Jurkat, Clone E6-1 (cell line): ENCODE results near the gene SETD1B.

Experiments
- DNase-seq: peaks from one replicate; pipeline ENCODE4 v3.0.0-alpha.2; 2011; ENCODE audit warnings: low read depth, low spot score
- H3K4me3 ChIP-seq: 2 replicates; pipeline ENCODE4 v1.5.1; 2011; ENCODE audit warnings: mild to moderate bottlenecking, low read length, control low read depth, moderate library complexity

Gene SETD1B

DNA sequence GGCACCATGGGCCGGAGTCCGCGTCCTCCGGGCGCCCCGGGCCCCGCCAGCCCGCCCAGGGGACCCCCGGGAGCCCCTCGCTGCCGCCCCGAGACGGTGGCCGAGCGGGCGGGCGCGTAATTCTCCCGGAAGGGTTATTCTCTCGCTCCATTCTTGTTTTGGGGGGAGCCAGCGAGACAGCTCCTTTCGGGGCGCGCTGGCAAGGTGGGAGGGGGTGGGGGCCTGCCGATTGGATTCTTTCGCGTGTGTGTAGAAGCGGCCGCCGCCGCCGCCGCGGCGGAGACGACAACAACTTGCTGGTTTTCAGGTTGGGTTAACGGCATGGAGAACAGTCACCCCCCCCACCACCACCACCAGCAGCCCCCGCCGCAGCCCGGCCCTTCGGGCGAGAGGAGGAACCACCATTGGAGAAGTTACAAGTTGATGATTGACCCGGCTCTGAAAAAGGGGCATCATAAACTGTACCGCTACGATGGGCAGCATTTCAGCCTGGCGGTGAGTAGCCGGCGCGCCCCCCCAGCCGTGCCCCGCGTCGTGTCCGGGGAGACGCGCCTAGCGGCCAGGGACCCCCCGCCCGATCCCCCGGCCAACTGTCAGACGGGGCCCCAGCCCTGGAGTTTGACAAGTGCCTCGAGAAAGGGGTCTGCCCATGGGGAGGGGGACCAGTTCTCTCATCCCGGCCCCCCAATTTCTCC, 755 bp downstream of the SETD1B start:
- no peak for DNase-seq

DNA sequence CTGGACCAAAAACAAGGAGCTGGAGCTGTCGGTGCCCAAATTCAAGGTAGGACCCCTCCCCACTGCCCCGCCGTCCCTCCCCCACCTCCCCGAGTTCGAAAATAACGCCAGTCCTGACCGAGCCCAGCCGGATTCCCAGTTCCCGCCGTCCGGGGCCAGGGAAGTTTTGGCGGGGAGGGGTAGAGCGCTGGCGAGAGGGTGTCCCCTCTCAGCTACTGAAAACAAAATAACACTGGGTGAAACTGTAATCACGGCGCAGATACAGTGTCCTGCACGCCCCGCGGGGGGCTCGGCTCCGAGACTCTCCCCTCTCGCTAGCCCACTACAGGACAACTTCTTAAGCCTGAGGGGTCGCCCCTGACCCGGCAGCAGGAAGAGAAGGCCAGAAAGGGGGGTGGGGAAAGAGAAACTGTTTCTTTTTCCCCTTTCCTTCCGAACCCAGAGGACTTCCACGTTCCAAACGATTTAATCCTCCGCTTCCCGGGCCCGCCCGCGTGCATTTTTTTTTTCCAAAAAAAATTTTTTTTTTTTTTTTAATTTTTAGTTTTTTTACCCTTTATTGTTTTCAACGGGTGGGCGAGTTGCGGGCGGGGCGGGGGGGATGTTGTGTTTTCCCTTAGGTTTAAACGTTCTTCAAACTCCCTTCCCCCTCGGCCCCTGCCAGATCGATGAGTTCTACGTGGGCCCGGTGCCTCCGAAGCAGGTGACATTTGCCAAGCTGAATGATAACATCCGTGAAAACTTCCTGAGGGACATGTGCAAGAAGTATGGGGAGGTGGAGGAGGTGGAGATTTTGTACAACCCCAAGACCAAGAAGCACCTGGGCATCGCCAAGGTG, 1.6 kb downstream of the SETD1B start:
- H3K4me3 ChIP-seq = peak overlapping the region; percentile 65
- DNase-seq = no peak

More for the DNA sequence above, 755 bp downstream of the SETD1B start:
- peak overlapping the region; percentile 65 for H3K4me3 ChIP-seq

DNA sequence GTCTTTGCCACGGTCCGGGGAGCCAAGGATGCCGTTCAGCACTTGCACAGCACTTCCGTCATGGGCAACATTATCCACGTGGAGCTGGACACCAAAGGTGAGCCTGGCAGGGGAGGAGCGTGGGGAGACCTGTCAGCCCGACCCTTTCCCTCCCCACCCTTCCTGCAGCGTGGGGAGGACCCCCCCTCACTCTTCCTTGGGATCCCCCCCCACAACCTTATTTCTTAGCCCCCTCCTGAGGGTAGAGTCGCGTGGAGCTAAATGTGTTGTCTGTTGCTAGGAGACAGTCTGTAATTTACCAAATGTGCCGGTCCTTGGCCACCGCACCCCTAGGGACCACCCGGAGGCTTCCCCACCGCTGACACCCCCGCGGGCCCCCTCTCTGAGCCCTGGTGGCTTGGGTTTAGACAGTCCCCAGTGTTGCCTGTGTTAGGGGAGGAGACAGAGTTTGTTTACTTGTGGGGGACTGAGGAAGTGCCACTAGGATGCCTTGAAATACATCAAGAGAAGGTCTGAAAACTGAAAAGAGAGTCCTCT, 2.3 kb downstream of the SETD1B start:
- H3K4me3 ChIP-seq = peak overlapping the region; percentile 65

DNA sequence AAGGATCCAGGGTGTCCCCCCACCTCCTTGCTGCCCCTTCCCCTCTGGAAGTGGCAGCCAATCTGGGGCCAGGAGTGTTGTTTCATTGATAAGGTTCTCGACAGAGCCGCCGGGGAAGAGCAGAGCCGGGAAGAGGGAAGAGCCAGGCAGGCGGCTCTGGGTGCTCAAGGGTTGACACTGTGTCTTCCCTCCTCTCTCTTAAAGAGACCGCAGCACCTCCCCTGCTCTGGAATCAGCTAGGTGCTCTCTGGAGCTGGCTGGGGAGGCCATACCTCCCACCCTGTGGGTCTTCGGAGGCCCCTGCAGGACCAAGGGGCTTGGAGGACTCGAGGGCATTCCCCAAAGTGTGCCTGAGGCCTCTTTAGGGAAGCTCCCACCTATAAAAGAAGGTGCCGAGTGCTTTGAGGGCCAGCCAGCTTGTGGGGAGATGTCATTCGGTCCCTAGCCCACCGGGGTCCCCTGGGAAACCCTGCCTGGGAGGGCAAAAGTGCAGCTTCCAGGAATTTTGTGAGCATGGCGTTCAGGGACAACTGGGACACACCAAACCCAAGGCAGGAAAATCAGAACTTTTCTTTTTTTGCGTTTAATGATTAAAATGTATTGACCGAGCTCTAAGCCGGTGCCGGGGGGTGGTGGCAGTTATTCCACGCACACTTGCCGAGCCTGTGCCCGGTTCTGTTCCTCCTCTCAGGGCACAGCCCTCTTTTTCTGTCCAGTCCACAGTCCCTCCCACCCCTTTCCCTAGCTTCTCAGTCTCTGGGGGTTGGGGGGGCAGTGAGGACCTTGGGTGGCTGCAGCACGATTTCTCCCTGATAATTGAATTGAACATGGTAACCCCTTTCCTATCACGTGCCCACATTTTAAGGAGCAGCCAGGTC, 3.0 kb downstream of the SETD1B start:
- DNase-seq = no peak
- peak overlapping the region; percentile 65 for H3K4me3 ChIP-seq

More for the DNA sequence above, 2.3 kb downstream of the SETD1B start:
- DNase-seq = no peak

DNA sequence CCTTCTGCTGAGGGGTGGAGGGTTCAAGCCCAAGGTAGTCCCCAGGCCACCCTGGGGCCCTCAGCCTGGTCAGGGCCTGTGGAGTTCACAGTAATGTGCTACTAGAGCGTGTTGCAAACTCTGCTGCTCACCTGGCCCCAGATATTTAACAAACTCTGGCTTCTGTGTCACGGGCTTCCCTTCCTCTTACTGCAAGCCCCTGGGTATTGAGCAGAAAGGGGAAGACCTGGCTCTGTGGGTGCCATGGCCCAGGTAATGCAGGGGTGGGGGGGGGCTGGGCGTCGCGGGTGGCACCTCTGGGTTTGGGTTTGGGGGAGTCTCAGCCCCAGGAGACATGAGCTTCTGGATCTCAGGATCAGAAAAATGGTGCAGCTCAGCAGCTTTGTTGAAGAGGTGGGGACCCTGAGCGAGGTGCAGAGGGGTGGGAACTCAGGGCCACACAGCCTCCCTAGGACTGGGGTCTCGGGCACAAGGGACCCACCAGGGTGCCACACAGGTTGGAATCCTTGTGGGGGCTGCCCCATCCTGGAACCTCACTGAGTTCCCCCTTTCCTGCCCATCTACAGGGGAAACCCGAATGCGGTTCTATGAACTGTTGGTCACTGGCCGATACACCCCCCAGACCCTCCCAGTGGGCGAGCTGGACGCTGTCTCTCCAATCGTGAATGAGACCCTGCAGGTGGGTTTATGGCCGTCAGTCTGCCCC, 4.0 kb downstream of the SETD1B start:
- DNase-seq = no peak
- no peak overlapping the region for H3K4me3 ChIP-seq

DNA sequence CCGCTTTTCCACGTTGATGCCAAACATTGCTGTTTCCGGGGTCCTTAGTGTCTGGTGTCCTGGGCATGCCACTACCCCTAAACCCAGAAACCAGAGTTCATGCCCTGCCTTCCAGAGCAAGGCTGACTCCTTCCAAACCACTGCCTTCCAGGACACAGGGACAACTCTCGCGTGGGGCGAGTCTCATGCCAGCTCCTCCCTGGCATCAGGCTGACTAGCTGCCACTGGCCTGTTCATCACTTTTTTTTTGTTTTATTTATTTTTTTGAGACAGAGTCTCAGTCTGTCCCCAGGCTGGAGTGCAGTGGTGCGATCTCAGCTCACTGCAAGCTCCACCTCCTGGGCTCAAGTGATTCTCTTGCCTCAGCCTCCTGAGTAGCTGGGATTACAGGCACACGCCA, 4.8 kb downstream of the SETD1B start:
- DNase-seq = no peak
- no peak overlapping the region for H3K4me3 ChIP-seq

DNA sequence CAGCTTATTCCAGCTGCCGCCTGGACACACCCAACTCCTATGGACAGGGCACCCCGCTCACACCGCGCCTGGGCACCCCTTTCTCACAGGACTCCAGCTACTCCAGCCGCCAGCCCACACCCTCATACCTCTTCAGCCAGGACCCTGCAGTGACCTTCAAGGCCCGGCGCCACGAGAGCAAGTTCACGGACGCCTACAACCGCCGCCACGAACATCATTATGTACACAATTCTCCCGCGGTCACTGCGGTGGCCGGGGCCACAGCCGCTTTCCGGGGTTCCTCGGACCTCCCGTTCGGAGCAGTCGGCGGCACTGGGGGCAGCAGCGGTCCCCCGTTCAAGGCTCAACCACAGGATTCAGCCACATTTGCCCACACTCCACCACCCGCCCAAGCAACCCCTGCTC, 5.9 kb downstream of the SETD1B start:
- H3K4me3 ChIP-seq = no peak overlapping the region
- DNase-seq = no peak

DNA sequence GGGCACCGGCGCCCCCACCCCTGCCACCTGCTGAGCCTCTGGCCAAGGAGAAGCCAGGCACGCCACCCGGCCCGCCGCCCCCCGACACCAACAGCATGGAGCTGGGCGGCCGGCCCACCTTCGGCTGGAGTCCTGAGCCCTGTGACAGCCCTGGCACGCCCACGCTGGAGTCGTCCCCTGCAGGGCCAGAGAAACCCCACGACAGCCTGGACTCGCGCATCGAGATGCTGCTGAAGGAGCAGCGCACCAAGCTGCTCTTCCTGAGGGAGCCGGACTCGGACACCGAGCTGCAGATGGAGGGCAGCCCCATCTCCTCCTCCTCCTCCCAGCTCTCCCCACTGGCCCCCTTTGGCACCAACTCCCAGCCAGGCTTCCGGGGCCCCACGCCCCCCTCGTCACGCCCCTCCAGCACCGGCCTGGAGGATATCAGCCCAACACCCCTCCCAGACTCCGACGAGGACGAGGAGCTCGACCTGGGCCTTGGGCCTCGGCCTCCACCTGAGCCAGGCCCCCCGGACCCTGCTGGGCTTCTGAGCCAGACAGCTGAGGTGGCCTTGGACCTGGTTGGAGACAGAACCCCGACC, 6.5 kb downstream of the SETD1B start:
- no peak overlapping the region for H3K4me3 ChIP-seq
- DNase-seq = no peak

DNA sequence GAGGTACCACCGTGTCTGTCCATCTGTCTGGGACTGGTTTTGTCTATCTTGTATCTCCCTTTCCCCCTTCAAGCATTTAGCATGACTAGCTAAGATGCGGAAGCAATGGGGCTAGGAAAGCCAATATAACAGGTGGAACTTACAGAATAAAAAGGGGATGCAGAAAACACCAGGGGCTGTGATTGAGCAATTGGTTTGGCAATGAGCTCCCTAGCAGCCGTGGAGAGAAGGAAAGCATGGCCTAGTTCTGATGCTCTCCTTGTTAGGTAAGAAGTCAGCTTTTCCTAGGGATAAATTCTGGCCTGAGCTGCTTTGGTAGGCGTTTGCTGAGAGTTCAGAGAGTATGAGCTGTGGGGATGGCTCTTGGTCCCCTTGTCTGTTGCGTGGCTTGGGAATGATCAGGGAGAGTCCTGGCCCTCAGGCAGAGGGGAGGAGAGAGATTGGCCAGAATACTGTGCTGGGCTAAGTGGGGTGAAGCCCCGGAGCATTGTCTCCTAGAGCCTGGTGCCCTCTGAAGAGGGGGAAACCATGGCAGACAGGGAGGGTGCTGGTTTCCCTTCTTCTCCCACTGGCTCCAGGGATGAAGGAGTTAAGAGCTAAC, 7.1 kb downstream of the SETD1B start:
- peak overlapping the region; percentile 57 for H3K4me3 ChIP-seq

DNA sequence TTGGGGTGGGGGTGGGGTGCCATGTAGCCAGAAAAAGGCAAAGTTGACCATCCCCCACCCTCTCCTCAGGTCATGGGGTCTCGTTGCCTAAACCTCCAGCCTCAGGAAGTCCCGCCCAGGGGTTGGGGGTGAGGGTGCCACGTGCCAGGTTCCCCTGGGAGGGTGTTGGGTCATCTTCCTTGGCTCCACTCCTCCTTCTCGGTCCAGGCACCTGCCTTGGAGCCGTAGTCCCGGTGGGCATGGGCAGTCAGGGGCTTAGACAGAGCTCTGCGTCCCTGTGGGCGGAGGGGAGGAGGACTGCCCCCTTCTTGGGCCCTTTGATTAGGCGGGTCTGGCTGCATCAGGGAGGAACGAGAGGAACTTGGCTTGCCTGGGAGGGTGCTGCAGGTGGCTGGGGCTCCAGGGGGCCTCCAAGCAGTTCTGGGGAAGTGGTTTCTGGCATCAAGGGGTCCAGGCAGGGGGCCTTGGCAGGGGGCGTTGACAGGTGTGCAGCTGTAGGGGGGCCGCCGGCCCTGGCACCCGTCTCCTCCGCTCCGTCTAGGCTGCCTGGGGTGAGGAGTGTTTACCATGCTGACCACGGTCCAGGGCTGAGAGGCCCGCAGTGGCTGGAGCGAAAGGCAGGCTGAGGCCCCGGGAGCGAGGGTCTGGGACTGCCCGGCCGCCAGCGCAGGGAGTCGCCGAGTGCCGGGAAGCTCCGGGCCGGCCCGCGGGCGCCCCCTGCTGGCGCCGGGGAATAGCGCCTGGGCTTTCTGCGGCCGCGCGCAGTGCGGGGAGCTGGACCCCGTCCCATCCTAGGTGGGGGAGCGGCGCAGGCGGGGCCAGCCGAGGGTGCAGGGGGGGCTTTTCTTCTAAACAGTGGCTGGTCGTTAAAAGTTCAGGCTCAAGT, 7.9 kb downstream of the SETD1B start:
- peak overlapping the region; percentile 57 for H3K4me3 ChIP-seq
- DNase-seq = peak; percentile 83

More for the DNA sequence above, 7.1 kb downstream of the SETD1B start:
- no peak for DNase-seq

DNA sequence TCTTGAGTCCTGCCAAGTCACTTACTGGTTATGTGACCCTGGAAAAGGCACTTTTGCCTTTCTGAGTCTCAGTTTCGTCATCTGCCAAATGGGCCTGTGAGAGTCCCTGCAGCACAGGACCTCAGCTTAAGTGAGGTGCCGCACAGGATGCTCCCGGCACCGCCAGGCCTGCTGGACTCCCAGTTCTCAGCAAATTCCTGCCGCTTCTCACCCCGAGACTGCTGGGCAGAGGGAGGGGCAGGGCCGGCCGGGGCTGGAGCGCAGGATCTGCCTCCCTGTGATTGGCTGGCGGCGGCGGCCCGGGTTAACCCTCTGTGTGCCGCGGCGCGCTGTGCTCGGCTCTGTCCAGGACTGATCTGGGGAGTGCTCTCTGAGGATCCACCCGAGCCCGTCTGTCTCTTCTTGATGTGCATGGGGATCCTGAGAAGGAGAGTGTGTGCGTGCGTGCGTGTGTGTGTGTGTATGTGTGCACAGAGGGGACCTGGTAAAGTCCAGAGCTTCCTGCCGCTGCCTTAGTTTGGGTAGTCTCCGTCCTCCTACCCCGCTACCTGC, 8.6 kb downstream of the SETD1B start:
- H3K4me3 ChIP-seq = peak overlapping the region; percentile 57
- no peak for DNase-seq

DNA sequence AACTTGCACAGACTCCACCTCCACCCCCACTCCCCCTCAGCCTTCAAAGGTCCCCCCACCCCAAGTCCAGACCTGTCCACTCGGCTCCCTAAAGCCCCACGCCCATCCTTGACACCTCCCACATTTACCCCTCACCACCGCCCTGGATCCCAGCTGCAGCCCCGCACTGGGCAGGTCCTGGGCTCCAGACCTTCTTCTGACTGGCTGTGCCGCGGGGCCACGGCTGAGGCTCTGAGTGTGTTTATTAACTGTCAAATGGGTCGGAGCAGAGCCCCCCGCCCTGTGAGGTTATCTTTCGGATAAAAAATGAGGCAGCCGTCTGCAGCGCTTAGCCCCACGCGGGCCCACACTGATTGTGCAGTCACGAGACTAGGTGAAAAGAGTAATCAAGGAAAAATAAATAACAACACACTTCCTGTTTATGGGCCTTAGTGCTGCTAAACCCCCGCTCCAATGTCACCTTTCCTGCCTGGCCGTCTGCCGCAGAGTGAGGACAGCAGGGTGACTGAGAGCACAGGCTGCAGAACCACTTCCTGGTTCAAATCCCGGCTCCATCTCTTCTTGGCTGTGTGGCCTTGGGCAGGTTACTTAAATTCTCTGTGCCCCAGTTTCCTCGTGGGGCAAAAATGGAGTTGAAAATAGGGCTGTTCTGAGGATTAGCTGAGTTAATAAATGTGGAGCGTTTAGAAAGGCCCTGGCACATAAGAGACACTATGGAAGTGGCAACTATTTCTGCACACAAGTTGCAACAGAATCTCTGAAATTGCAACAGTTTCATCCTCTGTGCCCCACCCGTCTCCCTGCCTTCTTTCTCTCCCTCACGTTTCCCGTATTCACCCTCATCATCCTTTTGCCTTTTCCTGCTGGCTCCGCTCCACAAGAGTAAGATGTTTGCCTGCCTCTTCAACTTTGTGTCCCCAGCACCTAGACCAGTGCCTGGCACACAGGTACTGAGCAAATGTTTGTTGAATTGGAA, 9.4 kb downstream of the SETD1B start:
- no peak overlapping the region for H3K4me3 ChIP-seq
- no peak for DNase-seq

DNA sequence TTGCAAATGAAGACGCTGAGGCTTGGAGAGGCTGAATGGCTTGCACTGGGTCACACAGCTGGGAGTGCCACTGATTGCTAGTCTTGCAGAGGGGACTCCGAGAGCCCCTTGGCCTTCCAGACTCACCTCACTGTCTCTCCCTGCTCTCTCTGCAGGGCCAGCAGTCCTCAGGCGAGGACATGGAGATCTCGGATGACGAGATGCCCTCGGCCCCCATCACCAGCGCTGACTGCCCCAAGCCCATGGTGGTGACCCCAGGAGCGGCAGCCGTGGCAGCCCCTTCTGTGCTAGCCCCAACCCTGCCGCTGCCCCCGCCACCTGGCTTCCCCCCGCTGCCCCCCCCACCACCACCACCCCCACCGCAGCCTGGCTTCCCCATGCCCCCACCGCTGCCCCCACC, 10.1 kb downstream of the SETD1B start:
- H3K4me3 ChIP-seq = no peak overlapping the region
- DNase-seq = no peak

DNA sequence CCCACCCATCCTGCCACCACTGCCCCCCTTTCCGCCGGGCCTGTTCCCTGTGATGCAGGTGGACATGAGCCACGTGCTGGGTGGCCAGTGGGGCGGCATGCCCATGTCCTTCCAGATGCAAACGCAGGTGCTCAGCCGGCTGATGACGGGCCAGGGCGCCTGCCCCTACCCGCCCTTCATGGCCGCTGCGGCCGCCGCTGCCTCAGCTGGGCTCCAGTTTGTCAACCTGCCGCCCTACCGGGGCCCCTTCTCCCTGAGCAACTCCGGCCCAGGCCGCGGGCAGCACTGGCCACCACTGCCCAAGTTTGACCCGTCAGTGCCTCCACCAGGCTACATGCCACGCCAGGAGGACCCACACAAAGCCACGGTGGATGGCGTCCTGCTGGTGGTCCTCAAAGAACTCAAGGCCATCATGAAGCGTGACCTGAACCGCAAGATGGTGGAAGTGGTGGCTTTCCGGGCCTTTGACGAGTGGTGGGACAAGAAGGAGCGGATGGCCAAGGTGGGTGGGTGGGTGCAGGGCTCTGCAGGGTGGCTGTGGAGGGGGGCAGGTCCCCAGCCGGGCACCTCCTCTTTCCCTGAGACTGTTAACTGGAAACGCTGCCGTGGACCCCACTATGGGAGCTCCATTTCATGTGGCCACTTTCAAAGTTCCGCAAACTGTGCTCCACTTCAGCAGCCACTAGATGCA, 10.8 kb downstream of the SETD1B start:
- DNase-seq = no peak
- no peak overlapping the region for H3K4me3 ChIP-seq

DNA sequence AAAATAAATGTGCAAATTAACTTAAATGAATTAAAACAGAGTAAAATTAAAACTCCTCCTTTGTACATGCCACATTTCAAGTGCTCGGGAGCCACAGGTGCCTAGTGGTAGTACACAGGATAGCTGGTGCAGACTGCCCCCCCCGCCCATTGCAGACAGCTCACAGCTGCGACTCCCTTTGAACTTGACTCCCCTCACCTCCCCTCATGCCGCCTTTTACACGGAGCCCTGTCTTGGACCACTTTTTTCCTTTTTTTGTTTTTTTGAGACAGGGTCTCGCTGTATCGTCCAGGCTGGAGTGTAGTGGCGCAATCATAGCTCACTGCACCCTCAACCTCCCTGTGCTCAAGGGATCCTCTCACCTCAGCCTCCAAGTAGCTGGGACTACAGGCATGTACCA, 11.5 kb downstream of the SETD1B start:
- DNase-seq = no peak
- H3K4me3 ChIP-seq = no peak overlapping the region
